HUDEP-2 (cell line): ENCODE data around the gene LRRC7.
A peak's percentile ranks its signal among the peaks of the same experiment; 100 is the strongest.

Experiments used
- DNase-seq, 76 experiments: peaks; one replicate each; lab custom pipeline; 2025; ENCODE audit not compliant: unreplicated experiment in 76 of 76; lab: John Stamatoyannopoulos, UW

The LRRC7 gene

DNA sequence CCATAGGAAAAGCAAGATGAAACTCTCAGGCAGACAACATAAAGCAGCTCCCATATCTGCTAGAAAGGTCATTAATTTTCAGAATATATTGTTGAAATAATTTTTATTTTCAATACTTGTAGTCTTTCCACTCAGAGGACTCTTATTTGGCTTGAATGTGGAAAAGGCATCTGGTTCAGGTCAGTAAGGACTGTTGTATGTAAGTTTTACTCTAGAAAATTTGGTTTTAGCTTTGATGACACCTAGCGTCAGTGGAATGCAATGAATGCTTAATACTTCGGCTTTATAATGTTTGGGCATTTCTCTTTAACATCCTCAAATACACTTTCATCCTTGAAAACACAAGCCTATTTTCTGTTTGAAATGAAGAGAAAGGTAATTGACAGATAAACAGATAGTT, 574.4 kb downstream of the LRRC7 start:
- DNase-seq: no peak

DNA sequence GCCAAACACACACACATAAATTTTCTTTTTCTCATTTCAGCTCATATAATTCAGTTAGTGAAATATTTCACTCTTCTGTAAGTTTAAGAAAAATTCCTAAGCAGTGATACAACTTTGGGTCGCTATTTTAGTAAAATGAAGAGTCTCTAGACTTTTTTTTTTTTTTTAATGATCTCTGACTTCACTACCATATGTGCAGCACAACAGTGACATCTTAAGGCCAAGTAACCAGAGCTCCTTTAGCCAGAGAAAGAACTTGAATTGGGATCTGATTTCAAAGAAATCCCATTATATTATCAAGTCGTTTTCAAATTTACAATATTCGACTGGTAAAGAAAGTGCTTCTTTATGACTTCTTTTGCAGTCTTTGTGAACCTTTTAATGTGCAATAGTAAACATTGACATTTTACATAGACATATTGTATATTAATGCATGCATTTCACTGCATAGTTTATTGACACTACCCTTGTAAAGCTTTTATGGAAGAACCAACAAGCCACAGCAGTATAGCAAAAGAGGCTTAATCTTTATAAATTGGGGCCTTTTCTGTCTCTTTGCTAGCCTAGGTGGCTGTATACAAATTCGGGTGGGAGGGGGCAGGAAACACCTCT, 575.4 kb downstream of the LRRC7 start:
- no peak for DNase-seq

DNA sequence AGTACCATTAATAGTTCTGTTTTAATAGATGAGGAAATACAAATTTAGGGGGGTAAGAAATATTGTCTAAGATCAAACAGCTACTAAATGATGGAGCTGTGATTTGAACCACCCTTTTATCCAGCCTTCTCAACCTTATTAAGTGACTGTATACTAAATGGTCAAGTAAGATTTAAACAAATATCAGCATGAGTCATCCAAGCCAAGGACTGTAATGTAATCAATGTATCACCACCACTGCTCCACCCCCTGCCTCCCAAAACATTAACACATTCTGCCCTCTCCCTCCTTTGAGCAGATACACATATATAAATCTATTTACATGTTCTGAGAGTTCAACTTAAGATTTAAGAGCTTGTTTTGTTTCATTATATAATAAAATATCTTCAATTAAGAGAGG, 578.8 kb downstream of the LRRC7 start:
- no peak for DNase-seq

DNA sequence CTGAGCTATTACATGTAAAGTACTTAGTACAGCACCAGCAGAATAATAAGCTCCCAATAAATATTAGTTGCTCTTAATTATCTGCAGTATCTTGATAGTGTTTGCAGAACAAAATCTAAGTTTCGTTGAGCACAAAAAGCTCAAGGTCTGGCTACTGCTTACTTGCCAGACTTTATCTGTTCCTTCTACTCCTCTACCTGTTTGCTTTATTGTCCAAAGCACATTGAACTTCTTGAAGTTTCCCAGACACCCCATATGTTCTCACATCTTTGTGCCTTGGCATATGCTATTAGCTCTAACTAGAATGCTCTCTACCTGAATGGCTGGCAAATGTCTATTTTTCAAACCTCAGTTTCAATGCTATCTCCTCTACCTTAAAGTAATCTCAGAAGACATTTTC, 582.7 kb downstream of the LRRC7 start:
- DNase-seq: no peak

DNA sequence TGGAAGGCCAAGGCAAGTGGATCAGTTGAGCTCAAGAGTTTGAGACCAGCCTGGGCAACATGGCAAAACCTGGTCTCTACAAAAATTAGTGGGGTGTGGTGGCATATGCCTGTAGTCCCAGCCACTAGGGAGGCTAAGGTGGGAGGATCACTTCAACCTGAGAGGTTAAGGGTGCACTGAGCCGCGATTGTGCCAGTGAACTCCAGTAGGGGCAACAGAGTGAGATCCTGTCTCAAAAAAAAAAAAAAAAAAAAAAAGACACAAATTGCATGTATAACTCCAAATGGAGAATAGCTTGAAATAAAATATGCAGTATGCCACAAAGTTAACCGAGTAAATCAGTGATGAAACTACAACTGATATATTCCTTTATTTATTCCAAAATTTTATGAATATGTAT, 586.0 kb downstream of the LRRC7 start:
- no peak for DNase-seq

DNA sequence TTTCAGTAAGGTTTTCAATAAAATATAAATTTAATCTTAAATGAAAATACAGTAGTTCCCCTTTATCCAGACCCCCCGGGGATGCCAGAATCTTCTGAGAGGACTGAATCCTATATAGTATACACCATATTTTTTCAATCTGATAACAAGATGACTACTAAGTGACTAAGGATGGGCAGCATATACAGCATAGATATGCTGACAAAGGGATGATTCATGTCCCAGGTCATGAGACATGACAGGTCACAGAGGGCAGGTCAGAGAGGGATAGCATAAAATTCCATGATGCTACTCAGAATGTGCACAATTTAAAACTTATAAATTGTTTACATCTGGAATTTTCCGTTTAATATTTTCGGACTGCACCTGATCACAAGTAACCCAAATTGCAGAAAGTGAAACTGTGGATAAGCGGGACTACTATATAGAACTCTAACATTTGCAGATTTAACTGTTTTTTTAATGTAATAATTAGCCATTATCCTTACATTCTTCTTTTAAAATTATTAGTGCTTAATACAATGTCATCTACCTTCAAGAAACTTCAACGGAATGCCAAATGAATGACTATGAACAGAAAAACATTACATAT, 588.9 kb downstream of the LRRC7 start:
- peak in 39 of 76 experiments; percentile 5 to 70 (median 43) for DNase-seq

DNA sequence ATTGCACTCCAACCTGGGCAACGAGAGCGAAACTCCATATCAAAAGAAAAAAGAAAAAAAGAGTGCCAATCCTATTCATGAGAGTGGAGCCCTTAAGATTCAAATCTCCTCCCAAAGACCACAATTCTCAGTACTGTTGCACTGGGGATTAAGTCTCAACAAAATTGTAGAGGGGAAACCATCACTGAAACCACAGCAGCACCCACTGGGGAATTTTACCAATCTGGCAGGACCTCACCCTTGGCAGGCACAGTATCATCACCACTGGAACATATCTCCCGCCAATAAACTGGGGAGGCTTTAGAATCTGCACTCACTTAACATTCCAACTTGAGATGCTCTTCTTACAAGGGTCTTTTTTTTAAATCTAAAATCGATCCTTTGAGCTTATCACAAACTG, 596.6 kb downstream of the LRRC7 start:
- no peak for DNase-seq

DNA sequence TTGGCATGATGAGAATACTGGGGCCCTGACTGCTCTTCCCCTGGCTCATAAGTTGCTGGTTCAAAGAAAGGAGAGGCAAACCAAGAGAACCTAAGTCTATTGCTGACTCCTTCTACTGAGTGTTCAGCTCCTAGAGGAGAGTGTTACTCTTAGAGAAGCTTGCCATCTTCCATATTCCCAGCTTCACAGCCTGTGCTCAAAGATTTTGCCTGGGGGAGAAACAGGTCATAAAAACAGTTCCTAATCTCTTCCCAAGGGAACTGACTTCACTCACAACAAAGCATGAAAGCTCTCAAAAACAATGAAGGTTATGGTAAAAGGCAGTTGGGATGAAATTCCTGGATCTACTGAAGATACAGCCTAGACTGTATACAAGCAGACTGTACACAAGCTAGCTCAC, 600.6 kb downstream of the LRRC7 start:
- DNase-seq: no peak

DNA sequence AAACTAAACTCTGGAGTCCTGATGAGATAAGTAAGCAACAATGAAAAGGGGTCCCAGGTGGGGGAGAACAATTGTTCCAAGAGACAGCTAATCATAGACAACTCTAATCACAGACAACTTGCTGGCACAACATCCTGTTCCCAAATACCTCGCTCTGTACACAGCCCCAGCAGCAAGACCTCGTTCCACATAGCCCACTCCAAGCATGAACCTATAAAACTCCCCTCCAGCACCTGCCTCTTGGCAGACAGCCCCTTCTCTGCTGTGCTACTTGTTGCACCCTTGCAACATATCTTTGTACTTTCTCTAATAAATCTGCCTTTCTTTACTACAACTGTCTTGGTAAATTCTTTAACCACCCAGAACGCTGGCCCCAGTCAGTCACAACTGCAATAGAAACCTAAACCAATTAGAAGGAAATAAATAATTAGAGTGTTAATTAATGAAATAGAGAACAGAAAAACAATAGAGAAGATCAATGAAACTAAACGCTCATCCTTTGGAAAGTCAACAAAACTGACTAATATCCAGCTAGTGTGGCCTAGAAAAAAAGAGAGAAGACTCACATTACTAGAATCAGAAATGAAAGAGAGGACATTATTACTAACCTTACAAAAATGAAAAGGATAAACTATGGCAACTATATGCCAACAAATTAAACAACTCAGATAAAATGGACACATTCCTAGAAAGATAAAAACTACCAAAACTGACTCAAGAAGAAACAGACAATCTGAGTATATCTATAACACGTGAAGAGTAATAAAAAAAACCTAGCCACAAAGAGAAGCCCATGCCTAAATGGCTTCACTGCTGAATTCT, 601.5 kb downstream of the LRRC7 start:
- no peak for DNase-seq

DNA sequence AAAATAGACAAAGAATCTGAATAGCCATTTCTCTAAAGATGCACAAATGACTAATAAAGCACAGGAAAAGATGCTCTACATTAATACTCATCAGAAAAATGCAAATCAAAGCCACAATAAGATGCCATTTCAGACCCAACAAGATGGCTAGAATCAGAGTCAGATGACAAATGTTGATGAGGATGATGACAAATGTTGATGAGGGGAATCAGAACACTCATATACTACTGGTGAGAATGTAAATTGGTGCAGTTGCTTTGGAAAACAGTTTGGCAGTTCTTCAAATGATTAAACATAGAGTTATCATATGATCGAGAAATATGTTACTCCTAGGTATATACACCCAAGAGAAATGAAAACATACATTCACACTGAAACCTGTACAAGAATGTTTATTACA, 603.8 kb downstream of the LRRC7 start:
- DNase-seq: no peak
